WTC11 (cell line): Measurements from ENCODE around the gene GIPC2.

Source experiments
- GABPB1 ChIP-seq: sonication (generic); formaldehyde crosslinking; IDR thresholded peaks from 2 replicates; pipeline ENCODE4 v1.8.1; 2023; ENCODE audit warnings: mild to moderate bottlenecking, missing genetic modification reagents
- MAX ChIP-seq: sonication (generic); formaldehyde crosslinking; IDR thresholded peaks from 2 replicates; pipeline ENCODE4 v1.8.0; 2022; ENCODE audit warnings: mild to moderate bottlenecking, missing genetic modification reagents
- TEAD4 ChIP-seq: sonication (generic); formaldehyde crosslinking; IDR thresholded peaks from 2 replicates; pipeline ENCODE4 v1.8.0; 2022; ENCODE audit warnings: mild to moderate bottlenecking, missing genetic modification reagents
- TF ChIP-seq, protein P1 (sequence below): fragments of 200-600 bp; IDR thresholded peaks from 2 replicates; pipeline ENCODE4 v1.8.0; 2022; ENCODE audit warnings: antibody characterized with exemption

DNA sequence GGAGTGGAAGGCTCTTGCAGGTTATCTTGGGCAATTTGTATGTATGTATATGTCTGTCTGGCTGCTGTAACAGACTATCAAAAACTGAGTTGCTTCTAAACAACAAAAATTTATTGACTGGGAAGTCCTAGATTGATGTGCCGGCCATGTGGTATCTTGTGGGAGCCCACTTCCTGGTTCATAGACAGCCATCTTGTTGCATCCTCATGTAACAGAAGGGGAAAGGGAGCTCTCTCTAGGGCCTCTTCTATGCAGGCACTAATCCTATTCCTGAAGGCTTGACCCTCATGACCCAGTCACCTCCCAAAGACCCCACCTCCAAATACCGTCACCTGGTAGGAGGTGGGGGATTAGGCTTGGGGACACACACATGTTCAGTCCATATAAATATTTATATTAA lies 9.2 kb downstream of the GIPC2 start:
- TF ChIP-seq, protein P1, sequence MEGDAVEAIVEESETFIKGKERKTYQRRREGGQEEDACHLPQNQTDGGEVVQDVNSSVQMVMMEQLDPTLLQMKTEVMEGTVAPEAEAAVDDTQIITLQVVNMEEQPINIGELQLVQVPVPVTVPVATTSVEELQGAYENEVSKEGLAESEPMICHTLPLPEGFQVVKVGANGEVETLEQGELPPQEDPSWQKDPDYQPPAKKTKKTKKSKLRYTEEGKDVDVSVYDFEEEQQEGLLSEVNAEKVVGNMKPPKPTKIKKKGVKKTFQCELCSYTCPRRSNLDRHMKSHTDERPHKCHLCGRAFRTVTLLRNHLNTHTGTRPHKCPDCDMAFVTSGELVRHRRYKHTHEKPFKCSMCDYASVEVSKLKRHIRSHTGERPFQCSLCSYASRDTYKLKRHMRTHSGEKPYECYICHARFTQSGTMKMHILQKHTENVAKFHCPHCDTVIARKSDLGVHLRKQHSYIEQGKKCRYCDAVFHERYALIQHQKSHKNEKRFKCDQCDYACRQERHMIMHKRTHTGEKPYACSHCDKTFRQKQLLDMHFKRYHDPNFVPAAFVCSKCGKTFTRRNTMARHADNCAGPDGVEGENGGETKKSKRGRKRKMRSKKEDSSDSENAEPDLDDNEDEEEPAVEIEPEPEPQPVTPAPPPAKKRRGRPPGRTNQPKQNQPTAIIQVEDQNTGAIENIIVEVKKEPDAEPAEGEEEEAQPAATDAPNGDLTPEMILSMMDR: no peak
- TF ChIP-seq MAX: no peak
- TF ChIP-seq GABPB1 (CRISPR knock-in tag): no peak
- no peak for TF ChIP-seq TEAD4 (CRISPR knock-in tag)
